ENCODE results near the gene DAGLB.
A peak's percentile ranks its signal among the peaks of the same experiment; 100 is the strongest.
"Not testable (repeated sequence)": the region's sequence is repeated elsewhere in the genome, so short reads cannot be mapped to it uniquely, and the experiment has no call there.

DAGLB gene, protein sequence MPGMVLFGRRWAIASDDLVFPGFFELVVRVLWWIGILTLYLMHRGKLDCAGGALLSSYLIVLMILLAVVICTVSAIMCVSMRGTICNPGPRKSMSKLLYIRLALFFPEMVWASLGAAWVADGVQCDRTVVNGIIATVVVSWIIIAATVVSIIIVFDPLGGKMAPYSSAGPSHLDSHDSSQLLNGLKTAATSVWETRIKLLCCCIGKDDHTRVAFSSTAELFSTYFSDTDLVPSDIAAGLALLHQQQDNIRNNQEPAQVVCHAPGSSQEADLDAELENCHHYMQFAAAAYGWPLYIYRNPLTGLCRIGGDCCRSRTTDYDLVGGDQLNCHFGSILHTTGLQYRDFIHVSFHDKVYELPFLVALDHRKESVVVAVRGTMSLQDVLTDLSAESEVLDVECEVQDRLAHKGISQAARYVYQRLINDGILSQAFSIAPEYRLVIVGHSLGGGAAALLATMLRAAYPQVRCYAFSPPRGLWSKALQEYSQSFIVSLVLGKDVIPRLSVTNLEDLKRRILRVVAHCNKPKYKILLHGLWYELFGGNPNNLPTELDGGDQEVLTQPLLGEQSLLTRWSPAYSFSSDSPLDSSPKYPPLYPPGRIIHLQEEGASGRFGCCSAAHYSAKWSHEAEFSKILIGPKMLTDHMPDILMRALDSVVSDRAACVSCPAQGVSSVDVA

DNA sequence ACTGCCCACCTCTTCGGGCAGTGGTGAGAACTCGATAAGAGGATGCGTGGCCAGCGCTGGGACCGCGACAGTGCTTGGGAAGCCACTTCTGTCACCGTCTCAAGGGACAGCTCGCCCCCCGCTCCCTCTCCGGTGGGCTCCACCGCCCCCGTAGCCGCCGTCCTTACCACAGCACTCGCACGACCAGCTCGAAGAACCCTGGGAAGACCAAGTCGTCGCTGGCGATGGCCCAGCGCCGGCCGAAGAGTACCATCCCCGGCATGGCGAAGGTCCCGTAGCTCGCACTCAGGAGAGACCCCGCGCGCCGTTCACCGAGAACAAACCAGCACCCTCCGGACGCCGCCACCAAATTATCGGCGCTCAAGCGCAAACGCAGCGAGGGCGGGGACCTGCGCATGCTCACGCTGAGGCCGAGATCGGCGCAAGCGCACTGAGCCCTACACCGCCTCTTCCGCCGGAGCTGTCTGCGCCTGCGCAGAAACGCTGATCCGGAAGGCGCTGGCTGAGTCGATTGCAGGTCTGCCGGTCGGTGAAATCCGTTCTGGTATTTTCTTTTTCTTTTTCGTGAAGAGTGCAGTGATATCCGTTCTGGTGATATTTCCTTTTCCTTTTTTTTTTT lies at the start of gene DAGLB:
TSS of gene DAGLB (minus strand) at position 374 of the 619 bp plus-strand sequence. CDS start at position 262, 112 bp downstream.
- DNase-seq = peak; percentile 39 to 92 (median 82)

DNA sequence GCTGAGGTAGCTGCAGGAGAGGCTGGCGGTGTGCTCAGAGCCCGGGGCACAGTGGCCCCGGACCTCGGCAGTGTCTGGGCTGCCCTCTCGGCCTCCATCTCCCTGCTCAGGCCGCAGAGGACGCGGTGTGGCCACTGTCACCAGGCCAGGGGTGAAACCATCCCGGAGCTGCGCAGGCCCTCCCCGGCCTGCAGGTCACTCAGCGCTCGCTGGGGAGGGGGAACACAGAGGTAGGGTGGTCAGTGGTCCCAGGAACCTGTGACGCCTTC lies 49.8 kb upstream of the DAGLB start:
- DNase-seq = no peak

DNA sequence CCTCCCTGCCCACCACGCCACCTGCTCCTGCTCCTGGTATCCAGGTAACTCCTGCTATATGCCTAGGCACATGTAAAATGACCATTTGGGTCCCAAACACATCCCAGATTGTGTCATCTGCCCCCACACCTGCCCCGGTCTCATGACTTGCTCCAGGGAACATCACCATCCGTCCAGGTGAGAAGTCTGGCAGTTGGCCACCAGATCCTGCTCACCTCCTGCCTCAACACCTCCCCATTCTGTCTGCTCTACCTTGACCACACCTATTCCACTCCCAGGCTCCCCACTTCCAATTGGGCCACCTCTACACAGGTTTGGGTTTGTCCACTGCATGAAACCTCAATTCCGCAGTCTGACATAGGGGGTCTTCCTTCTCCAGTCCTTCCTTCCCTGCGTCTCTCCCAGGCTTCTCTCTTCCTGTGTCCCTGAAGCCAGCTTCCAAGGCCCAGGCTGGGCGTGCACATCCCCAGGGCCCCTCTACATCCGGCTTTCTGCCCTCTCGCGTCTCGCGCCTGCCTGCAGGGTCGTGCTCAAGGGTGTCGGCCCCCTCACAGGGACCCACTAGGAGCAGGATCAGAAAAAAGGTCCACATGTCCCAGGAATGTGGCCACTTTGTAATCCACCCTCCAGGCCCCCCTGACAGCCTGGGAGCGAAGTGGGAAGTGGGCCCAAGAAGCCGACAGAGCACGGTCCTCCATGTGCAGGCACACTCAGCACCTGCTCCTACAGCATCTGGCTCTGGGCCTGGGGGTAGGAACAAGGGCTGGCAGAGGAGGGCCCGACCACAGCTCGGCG lies 49.3 kb upstream of the DAGLB start:
- DNase-seq = no peak

DNA sequence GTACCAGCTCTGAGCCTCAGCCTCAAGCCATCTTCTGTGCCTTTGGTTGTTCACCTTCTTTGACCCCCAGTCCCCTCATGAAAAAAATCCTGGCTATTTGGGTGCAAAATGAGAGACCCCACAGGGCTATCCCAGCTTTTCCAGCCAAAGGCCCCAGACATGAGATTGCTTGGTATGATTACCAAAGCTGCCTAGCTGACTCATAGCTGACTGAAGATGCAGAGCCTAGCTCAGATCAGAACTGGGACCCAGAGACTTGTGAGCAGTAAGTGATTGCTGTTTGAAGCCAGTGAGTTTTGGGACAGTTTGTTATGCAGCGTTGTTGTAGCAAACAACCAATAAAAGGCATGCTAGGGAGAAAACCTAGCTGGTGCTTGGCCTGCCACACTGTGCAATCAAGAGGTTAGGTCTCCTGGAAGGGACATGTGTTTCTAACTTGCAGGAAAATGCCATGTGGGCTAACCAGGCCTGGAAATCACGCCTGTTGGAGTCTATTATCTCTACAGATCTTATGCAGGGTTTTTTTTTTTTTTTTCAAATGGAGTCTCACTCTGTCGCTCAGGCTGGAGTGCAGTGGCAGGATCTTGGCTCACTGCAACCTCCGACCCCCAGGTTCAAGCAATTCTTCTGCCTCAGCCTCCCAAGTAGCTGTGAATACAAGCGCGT lies 48.0 kb upstream of the DAGLB start:
- no peak for DNase-seq

DNA sequence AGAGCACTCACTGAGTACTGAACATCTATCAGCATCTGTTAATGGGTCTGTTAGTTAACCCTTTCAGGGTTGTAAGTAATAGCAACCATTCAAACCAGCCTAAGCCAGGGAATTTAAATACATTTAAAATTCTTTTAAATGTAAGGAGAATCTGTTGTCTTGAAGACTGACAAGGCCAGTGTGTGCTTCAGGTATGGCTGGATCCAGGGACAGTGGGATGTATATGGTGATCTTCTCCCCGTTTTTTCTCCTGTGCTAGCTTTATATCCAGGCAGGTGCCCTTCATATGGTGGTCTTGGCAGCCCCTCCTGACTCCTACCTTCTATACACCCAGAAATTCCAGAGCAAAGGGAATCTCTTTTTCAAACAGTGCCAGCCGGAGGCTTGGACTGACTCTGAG lies 46.6 kb upstream of the DAGLB start:
- DNase-seq = no peak

DNA sequence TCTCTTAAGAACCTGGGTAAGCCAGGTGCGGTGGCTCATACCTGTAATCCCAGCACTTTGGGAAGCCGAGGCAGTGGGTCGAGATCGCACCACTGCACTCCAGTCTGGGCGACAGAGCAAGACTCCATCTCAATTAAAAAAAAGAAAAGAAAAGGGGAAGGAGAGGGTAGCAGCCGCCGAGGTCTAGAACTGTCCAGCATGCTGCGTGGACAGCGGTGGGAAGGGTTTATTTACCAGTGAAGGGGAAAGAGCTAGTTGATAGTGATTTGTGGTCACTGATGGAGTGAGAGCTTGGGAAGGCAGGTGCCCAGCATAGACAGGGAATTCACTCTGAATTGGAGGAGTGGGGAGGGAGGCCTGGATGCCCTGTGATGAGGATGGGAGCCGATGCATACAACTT lies 43.4 kb upstream of the DAGLB start:
- no peak for DNase-seq

DNA sequence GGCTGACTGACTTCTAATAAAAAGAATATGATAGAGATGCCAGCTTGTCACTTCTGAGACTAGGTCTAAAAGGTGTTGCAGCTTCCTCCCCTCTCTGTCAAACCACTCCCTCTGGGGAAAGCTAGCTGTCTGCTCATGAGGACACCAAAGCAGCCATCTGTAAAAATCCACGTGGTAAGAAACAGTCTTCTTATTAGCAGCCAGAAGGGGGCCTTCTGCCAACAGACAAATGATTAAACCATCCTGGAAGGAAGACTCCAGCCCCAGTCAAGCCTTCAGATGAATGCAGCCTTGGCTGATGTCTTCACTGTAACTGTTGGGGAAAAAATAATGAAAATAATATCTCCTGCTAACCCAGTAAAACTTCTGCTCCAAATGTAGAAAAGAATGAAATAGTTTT lies 41.9 kb upstream of the DAGLB start:
- DNase-seq = no peak

DNA sequence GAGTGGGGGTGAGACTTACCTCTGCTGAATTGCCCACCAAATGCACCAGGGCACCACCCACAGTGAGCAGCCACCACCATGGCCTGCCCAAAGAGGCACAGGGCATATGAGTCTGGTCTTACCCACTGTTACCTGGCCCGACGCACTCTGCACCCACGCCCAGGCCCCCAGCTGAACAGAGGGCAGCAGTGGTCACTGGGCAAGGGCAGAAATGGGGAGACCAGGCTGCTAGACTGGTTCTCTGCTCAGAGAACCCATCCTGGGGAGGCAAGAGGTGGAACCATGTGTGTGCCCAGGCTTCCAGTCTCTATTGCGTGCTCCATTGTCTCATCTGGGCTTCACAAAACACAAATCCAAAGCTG lies 39.4 kb upstream of the DAGLB start:
- DNase-seq = no peak

DNA sequence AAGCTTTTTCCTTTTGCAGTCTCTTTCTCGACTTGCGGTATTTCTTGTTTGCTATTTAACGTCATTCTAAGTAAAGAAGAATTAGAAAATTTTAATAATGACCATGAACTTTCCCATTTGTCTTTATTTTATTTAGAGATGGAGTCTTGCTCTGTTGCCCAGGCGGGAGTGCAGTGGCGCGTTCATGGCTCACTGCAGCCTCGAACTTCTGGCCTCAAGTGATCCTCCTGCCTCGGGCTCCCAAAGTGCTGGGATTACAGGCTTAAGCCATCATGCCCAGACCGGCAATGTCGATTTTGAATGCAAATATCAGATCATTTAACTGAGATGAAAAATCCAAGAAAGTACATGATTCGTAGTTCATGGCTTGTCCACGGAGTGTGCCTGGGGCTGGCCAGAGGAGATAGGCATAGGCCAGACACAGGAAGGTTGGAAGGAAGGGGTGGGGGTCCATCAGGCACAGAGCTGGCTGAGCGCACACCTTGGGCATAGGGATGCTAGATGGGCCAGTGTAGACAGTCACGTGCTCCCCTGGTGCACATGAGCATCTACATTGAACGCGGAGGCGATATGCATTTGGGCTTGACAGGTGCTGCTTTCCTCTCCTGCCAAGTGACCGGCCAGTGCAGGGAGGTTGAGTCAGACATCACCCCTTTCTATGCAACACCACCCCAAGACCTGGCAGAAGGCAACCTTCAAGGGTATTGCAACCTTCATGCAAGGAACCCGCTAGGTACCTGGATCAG lies 38.9 kb upstream of the DAGLB start:
- no peak for DNase-seq

DNA sequence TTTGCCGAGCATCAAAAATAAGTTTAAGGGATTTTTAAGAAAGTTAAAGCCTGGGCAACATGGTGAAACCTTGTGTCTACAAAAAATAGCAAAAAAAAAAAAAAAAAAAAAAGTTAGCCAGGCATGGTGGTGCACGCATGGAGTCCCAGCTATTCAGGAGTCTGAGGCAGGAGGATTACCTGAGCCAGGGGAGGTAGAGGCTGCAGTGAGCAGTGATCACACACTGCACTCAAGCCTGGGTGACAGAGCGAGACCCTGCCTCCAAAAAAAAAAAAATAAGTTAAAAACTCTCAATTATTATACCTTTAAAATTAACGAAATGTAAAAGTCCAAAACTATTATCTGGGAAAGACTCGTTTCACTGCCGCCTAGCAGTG lies 35.0 kb upstream of the DAGLB start:
- no peak for DNase-seq

DNA sequence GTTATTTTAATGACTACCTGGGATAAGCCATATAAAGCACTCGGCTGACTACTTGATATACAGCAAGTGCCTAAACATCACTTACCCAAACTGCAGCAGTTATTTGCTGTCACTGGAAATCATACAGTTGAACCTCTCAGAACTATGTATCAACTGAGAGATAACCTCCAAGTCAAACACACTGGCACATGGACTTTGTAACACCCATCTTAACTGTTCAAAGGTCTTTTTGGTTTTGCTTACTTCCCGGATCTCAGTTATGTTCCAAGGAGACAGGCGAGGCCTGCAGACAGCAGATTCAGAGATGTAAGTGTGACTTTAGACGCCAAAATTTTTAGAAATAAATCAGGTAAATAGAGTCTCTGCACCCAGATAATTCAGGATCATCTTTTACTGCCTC lies 34.6 kb upstream of the DAGLB start:
- DNase-seq = no peak

DNA sequence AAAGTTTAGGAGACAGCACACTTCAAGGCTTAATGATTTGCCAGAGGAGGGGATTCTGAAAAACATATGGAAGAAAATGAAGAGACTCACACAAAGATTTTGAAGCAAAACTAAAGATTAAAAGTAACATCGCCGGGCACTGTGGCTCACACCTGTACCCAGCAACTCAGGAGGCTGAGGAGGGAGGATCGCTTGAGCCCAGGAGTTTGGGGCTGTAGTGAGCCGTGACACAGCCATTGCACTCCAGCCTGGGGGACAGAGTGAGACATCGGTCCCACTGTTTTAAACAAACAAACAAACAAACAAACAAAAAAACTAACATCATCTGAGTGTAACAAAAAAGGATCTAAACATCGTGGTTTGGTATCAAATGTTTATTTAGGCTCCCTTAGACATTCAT lies 33.7 kb upstream of the DAGLB start:
- no peak for DNase-seq

DNA sequence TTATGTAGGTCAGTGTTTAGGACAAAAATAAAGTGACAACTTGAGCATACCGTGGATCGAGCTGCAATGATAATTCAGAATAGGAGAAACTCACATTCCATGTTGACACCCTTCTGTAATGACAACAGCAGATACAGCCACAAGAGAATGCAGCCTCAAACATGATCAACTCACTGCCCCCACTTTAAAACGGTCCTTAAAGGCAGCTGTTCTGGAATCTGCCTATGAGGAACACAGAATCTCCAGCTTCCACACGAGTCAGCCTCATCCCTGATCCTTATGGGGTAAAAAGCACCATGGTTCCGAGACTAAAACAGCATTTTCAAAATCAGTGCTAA lies 32.5 kb upstream of the DAGLB start:
- no peak for DNase-seq

DNA sequence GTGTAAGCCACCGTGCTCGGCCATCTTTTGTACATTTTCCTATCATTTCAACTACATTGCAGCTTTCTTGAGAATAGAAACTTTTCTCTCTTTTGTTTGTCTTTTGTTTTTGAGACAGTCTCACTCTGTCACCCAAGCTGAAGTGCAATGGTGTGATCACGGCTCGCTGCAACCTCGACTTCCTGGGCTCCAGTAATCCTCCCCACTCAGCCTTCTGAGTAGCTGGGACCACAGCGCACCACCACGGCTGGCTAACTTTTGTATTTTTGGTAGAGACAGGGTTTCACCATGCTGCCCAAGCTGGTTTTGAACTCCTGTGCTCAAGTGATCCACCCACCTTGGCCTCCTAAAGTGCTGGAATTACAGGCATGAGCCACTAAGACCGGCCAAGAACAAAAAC lies 31.3 kb upstream of the DAGLB start:
- DNase-seq = no peak

DNA sequence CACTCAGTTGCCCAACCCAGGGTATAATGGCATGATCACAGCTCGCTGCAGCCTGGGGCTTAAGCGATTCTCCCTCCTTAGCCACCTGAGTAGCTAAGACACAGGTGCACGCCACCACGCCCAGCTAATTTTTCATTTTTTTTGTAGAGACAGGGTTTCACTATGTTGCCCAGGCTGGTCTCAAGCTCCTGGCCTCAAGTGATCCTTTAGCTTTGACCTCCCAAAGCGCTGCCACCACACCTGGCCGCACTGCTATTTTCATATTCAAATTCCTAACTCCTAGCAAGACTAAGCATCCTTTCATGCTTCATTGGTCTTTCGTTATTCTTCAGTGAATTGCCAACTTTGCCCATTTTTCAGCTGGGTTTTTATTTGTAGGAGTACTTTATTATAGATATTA lies 30.4 kb upstream of the DAGLB start:
- DNase-seq = no peak

DNA sequence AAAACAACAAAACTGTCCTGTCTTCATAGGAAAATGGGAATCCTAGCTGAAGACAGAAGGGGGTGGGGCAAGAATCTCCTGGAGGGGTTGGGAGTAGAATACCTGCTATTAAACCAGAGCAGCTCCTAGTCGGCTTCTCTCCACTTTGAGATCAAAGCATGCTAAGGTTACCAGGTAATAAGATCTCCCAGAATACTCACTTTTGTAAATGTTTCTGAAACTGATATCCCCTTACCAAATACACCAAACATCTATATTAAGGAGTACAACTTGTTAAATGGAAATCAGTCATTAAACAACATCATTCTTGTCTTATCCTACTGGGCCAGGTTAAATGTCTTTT lies 29.5 kb upstream of the DAGLB start:
- DNase-seq = no peak

DNA sequence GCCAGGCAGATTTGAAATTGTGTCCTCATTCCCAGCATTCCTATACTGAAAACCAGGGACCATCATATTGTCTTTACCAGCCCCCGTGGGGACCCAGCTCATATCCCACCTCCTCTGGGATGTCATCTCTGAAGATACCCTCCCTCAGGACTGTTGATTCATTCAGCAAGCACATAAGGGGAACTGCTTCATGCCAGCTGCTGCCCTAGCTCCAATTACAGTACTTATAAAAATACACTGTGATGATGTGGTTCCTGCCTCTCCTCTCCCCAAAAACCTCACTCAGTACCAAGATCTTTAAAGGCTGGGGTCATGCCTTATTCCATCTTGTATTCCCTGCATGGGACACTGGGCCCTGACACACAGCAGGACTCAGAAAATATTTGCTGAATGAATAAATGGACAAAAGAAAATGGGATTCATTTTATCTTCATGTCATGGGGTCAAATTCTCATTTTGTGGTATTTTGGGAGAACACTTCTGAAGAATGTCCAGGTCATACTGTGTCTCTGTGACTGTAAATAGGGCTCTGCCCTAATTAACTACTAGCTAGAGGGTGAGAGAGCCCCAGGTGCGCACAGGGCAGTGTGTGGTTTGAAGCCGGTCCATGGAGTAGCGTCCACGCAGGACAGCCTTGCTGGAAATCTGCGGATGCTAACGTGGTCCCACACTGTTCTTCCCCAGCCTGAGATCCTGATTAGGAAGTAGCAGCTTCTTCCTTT lies 29.0 kb upstream of the DAGLB start:
- DNase-seq = no peak

DNA sequence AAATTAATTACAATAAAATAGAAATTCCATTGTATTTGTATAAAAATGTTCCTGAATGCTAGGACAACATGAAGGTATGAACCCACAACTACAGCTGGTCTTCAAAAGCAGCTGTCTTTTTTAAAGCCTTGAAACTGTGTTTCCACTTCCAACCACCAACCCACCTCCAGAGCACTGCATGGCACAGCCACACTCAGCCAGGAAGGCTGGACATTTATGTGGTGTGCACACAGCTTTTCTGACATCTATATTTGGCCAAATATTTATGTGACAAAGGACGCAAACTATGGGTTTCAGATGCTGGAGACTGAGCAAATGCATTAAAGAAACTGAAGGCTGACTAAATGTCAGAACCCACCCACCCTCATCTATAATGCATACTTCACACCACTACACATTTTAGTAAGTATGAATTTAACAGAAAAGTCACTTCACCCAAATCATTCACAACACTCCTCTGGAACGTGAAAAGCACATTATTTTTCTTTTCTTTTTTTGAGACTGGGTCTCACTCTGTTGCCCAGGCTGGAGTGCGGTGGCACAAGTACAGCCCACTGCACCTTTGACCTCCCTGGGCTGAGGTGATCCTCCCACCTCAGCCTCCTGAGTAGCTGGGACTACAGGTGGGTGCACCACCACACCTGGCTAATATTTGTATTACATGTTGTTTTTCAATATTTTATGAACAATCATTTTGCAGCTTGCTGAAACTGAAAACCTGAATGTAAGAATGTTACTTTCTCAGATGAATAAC lies 27.9 kb upstream of the DAGLB start:
- DNase-seq = no peak

DNA sequence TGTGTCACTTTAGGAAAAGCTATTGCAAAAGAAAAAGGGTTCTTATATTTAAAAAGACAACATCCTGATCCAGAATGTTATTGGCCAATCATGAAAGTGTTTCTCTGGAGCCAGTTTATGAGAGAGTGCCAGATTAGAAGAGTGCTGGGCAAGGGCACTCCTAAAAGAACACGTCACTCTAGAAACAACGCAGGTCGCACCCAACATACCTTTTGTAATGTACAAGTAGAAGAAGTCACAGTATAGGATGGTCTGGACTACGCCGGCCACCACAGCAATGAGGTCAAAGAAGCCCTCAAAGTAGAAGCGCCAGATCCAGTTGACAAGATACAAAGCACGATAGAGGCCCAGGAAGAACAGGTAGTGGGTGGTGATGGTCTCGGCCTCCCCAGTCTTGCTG lies 18.1 kb upstream of the DAGLB start:
- DNase-seq = no peak

DNA sequence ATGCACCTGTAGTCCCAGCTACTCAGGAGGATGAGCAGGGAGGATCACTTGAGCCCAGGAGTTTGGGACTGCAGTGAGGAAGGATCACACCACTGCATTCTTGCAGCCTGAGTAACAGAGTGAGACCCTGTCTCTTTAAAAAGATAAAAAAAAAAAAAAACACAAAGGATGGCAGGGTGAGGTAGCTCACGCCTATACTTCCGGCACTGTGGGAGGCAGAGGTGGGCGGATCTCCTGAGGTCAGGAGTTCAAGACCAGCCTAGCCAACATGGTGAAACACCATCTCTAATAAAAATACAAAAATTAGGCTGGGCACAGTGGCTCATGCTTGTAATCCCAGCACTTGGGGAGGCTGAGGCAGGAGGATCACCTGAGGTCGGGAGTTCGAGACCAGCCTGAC lies 15.9 kb upstream of the DAGLB start:
- DNase-seq = not testable (repeated sequence)
